Activated naive CD4-positive, alpha-beta T cell (primary cell): ENCODE measurements around the gene IL1R1.

Source experiments
- DNase-seq, 4 experiments: peaks; one replicate each; lab custom pipeline; 2025; lab: John Stamatoyannopoulos, UW

Gene IL1R1

GRCh38 chr2:102140377-102140776 is 2.2 kb upstream of the IL1R1 start:
- DNase-seq: no peak

- DNase-seq: no peak
Observed at GRCh38 chr2:102141011-102141943, 1.3 kb upstream of the IL1R1 start.

GRCh38 chr2:102142829-102143449 is 393 bp downstream of the IL1R1 start:
- no peak for DNase-seq

GRCh38 chr2:102143450-102143985 is 972 bp downstream of the IL1R1 start:
- DNase-seq: no peak

GRCh38 chr2:102144128-102144527 is 1.6 kb downstream of the IL1R1 start:
- DNase-seq: no peak

- DNase-seq: no peak
Observed at GRCh38 chr2:102145107-102145506, 2.6 kb downstream of the IL1R1 start.

- no peak for DNase-seq
Observed at GRCh38 chr2:102145934-102146333, 3.4 kb downstream of the IL1R1 start.

- no peak for DNase-seq
Observed at GRCh38 chr2:102147935-102148334, 5.4 kb downstream of the IL1R1 start.

GRCh38 chr2:102149243-102149642 is 6.7 kb downstream of the IL1R1 start:
- DNase-seq: no peak

- DNase-seq: no peak
Observed at GRCh38 chr2:102149644-102150455, 7.3 kb downstream of the IL1R1 start.

GRCh38 chr2:102154364-102154763 is 11.8 kb downstream of the IL1R1 start:
- no peak for DNase-seq

GRCh38 chr2:102154946-102155702 is 12.6 kb downstream of the IL1R1 start:
- no peak for DNase-seq

GRCh38 chr2:102155703-102156515 is 13.4 kb downstream of the IL1R1 start:
- DNase-seq: no peak

- DNase-seq: no peak
Observed at GRCh38 chr2:102158011-102158755, 15.6 kb downstream of the IL1R1 start.

GRCh38 chr2:102159295-102159694 is 16.7 kb downstream of the IL1R1 start:
- no peak for DNase-seq

GRCh38 chr2:102166189-102166845 is 23.8 kb downstream of the IL1R1 start:
- DNase-seq: no peak

- DNase-seq: no peak
Observed at GRCh38 chr2:102168026-102168771, 25.7 kb downstream of the IL1R1 start.

GRCh38 chr2:102171946-102172345 is 29.4 kb downstream of the IL1R1 start:
- no peak for DNase-seq

- no peak for DNase-seq
Observed at GRCh38 chr2:102172745-102173144, 30.2 kb downstream of the IL1R1 start.
